Measurements from ENCODE around the gene CNGA3. TPM values are rescaled to one million over a fixed set of nuclear protein-coding genes. Genes with fewer than 3 reads are reported as not detected.

The CNGA3 gene
- total RNA-seq, 4 donors from 2014 or later, result not detected

DNA sequence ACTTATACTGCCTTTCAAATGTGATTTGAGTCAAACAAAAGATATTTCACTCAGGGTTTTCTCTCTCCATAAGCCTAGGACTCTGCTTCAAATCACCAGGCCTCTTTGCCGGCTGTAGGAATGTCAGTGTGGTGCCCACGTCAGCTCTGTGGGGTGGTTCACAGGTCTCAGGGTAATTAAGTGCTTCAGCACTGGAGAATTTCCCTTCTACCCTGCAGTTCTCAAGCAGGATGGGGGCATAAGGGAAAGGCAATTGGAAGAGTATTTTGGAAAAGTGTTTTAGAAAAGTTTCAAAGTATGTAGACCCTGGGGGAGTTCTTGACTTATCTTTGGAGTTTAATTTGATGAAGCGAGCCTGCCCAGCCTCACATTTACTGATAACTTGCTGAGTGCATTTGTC, 9.6 kb downstream of the CNGA3 start:
- no peaks in the 10 kb centered on the region for H3K27me3 ChIP-seq
- H3K27ac ChIP-seq, result no peak overlapping the region
- intact Hi-C loops (cut with DNase I; ENCODE audit: low total_unique reads), result no loop called here
- H3K4me3 ChIP-seq, result no peak overlapping the region
- no peaks in the 10 kb centered on the region for H3K4me1 ChIP-seq
- no peak for TF ChIP-seq POLR2A (IDR thresholded peaks at IDR 0.05)
- TF ChIP-seq, protein P1, sequence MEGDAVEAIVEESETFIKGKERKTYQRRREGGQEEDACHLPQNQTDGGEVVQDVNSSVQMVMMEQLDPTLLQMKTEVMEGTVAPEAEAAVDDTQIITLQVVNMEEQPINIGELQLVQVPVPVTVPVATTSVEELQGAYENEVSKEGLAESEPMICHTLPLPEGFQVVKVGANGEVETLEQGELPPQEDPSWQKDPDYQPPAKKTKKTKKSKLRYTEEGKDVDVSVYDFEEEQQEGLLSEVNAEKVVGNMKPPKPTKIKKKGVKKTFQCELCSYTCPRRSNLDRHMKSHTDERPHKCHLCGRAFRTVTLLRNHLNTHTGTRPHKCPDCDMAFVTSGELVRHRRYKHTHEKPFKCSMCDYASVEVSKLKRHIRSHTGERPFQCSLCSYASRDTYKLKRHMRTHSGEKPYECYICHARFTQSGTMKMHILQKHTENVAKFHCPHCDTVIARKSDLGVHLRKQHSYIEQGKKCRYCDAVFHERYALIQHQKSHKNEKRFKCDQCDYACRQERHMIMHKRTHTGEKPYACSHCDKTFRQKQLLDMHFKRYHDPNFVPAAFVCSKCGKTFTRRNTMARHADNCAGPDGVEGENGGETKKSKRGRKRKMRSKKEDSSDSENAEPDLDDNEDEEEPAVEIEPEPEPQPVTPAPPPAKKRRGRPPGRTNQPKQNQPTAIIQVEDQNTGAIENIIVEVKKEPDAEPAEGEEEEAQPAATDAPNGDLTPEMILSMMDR (IDR thresholded peaks at IDR 0.05), result no peak
- DNase-seq, result no peak
- no peaks in the 10 kb centered on the region for H3K9me3 ChIP-seq
- no peaks in the 10 kb centered on the region for H3K36me3 ChIP-seq

- Histone ChIP-seq H3K27ac (no peak overlapping the region), H3K27me3 (no peaks in the 10 kb centered on the region), H3K36me3 (no peaks in the 10 kb centered on the region), H3K9me3 (no peaks in the 10 kb centered on the region), H3K4me1 (no peaks in the 10 kb centered on the region), H3K4me3 (no peak overlapping the region)
- intact Hi-C loops (cut with DNase I; ENCODE audit: low total_unique reads), result no loop called here
- no peak for TF ChIP-seq POLR2A (IDR thresholded peaks at IDR 0.05)
- TF ChIP-seq, protein P1 (IDR thresholded peaks at IDR 0.05), result no peak
- no peak for DNase-seq
These were observed 10.5 kb downstream of the CNGA3 start for GRCh38 chr2:98356729-98357128.

- DNase-seq, result no peak
- H3K9me3 ChIP-seq, result no peaks in the 10 kb centered on the region
These were observed 11.6 kb downstream of the CNGA3 start for GRCh38 chr2:98357849-98358248.

GRCh38 chr2:98359986-98360385, 13.7 kb downstream of the CNGA3 start:
- no peak for DNase-seq
- Histone ChIP-seq H3K27ac (no peak overlapping the region), H3K9me3 (no peaks in the 10 kb centered on the region), H3K4me1 (no peaks in the 10 kb centered on the region), H3K4me3 (no peak overlapping the region), H3K27me3 (no peaks in the 10 kb centered on the region), H3K36me3 (no peaks in the 10 kb centered on the region)
- intact Hi-C loops (cut with DNase I; ENCODE audit: low total_unique reads), result no loop called here
- TF ChIP-seq POLR2A (IDR thresholded peaks at IDR 0.05), result no peak
- TF ChIP-seq, protein P1 (IDR thresholded peaks at IDR 0.05), result no peak

More at GRCh38 chr2:98357849-98358248, 11.6 kb downstream of the CNGA3 start:
- intact Hi-C loops (cut with DNase I; ENCODE audit: low total_unique reads), result no loop called here
- no peak for TF ChIP-seq POLR2A (IDR thresholded peaks at IDR 0.05)
- TF ChIP-seq, protein P1 (IDR thresholded peaks at IDR 0.05), result no peak
- Histone ChIP-seq H3K4me1 (no peaks in the 10 kb centered on the region), H3K4me3 (no peak overlapping the region), H3K27me3 (no peaks in the 10 kb centered on the region), H3K27ac (no peak overlapping the region), H3K36me3 (no peaks in the 10 kb centered on the region)

DNA sequence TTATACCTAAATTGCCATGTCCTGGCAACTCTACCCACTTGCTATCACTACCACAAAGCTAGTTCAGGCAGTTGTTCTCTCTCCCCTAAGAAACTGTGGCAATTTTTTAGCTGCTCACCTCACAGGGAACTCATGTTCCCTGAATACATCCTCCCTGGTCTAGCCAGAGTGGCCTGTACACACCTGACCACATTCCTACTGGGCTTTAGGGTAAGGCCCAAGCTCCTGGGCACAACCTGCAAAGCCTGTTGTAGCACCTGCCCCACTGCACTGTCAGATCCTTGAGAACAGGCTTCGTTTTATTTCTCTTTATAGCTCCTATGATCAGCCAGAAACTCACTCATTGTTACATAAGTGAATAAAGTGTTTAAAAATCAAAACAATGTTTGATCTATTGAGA, 21.5 kb downstream of the CNGA3 start:
- TF ChIP-seq, protein P1 (IDR thresholded peaks at IDR 0.05), result no peak
- no peak for TF ChIP-seq POLR2A (IDR thresholded peaks at IDR 0.05)
- Histone ChIP-seq H3K4me1 (no peaks in the 10 kb centered on the region), H3K36me3 (no peaks in the 10 kb centered on the region), H3K27me3 (no peaks in the 10 kb centered on the region), H3K9me3 (no peaks in the 10 kb centered on the region), H3K4me3 (no peak overlapping the region), H3K27ac (no peak overlapping the region)
- intact Hi-C loops (cut with DNase I; ENCODE audit: low total_unique reads), result no loop called here
- DNase-seq, result no peak
